Measurements from ENCODE around the gene TIMM23.
"Not testable (repeated sequence)": the region's sequence is repeated elsewhere in the genome, so short reads cannot be mapped to it uniquely, and the experiment has no call there.

Gene TIMM23

GRCh38 chr10:45997994-45998763 is 25.9 kb downstream of the TIMM23 start:
- no peak for DNase-seq

- DNase-seq: not testable (repeated sequence)
Observed at GRCh38 chr10:45999955-46000354, 27.7 kb downstream of the TIMM23 start.

- DNase-seq: no peak
Observed at GRCh38 chr10:46000538-46000937, 28.2 kb downstream of the TIMM23 start.

DNA sequence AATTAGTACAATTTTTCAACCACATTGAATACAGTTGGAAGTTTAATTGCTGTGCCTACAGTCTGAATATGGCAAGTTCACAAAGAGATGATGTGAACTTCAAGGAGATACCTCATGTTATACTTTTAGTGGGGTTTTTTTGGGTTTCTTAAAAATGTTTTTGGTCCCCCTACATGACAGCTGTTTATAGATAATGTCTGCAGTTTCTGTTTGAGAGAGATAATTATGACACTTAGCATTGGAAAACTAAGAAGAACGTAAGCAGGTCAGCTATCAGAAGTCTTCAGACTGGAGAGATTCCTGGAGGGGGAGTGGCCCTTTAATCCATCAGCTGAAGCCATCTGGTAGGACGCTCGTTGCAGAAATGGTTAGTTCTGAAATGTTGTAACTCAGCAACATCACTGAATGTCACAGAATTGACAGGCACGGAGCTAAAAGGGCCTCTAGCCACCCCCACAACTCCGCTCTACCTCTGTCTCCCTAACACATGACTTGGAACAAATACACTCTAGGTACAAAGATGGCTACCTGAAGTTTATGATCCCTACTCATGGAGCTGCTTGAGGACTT is 29.0 kb downstream of the TIMM23 start:
- DNase-seq: no peak

DNA sequence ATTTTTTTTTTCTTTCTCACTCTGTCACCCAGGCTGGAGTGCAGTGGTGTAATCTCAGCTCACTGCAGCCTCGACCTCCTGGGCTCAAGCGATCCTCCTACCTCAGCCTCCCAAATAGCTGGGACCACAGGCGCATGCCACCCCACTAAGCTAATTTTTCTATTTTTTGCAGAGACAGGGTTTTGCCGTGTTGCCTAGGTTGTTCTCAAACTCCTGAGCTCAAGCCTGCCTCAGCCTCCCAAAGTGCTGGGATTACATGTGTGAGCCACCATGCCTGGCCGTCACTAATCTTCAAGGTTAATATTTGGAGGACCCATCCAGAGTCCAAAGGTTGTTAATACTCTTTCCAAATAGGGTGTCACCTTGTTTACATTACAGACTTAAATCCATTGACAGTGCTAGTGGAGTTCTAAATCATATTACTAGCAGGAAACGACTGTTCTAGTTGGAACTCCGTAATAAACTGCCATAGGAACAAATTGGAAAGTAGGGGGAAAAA is 29.9 kb downstream of the TIMM23 start:
- DNase-seq: not testable (repeated sequence)

DNA sequence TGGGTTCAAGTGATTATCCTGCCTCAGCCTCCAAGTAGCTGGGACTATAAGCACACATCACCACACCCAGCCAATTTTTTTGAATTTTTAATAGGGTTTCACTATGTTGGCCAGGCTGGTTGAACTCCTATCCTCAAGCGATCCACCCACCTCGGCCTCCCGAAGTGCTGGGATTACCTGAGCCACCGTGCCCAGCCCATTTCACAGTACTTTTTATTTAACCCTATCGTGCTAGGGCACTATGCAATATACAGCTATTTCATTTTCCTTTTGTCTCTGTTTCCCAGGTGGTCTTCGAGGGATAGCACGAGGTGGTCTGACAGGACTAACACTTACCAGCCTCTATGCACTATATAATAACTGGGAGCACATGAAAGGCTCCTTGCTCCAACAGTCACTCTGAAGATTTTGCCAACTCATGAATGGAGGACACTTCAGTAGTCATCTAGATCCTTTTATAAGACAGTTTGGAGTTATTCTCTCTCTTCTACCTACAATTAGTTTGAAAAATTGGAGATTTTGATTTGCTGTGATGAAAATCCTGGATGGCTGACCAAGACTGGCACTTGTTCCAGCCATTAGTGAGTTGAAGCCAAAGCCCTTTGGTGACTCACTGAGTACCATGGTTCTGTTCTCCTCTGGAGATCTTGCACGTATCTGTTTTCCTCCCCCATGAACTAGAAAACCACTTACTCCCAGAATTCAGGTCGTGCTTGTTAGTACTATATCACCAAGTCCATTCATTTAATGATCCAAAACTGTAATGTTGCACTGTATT is 30.8 kb downstream of the TIMM23 start:
- no peak for DNase-seq

GRCh38 chr10:46004963-46005362 is 32.7 kb downstream of the TIMM23 start:
- no peak for DNase-seq

DNA sequence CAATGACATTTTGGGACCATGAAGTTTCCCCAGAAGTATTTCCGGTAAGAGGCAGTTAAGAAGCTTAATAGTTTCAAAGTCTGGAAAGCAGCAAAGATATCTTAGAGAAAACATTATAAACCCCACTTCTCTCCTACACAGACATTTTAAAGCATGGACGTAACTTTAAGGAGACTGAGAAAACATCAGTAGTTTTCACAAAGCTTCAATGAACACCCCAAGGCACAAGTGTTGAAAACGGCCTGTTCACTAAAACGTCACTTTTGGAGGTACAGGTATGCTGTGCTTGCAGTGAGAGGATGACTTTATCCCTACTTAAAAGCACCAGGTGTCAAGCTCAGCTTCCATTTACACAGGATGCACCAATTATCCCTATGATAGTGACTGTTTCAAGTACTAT is 33.1 kb downstream of the TIMM23 start:
- DNase-seq: no peak

- no peak for DNase-seq
Observed at GRCh38 chr10:46006219-46006618, 33.9 kb downstream of the TIMM23 start.

GRCh38 chr10:46012746-46013145 is 40.5 kb downstream of the TIMM23 start:
- DNase-seq: no peak

GRCh38 chr10:46014206-46014605 is 41.9 kb downstream of the TIMM23 start:
- no peak for DNase-seq

DNA sequence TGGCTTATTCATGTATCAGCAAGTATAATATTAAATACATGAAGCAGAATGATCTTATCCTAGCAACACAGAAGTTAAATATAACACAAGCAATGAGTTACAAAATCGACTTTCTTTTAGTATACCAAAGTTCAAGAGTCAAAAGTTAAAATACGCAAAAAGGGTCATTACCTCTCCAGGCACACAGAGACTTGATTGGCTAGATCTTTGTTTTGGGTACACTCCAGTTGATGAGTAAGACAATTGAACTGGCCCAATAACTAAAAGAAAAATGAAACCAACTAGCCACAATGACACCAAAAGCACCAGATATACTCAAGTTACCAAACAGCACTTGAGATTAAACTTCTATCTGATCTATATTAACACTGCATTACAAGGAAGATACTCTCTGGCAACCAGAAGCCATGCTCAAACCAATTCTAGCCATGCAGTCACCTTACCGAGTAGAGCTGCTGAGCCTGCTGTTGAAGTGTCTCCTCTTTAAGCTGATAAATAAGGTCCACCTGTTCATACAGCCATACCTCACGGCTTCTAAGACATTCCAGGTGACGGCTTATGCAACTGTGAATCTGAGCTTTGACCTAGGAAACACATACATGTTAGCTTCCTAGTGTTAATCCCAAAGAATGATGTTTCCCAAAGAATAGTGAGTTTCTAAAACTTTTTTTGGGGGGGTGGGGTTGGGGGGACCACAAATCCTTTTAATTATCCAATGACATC is 42.6 kb downstream of the TIMM23 start:
- no peak for DNase-seq

DNA sequence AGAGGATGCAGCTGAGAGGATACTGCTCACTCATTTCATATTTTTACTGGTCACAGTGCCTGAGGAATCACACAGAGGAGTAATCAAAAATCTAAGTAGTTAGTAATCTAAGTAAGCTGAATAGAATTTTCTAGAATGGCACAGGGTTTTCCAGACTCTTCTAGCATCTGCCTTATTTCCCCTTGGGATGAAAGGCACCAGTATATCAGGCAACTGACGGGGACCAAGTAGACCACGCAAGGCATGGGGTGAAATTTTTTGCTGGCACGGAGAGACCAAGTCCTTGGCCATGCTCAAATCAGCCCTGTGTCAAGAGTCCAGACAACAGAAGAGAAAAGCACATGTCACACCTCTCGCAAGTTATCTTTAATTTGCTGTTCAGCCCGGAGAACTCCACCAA is 43.9 kb downstream of the TIMM23 start:
- DNase-seq: no peak

DNA sequence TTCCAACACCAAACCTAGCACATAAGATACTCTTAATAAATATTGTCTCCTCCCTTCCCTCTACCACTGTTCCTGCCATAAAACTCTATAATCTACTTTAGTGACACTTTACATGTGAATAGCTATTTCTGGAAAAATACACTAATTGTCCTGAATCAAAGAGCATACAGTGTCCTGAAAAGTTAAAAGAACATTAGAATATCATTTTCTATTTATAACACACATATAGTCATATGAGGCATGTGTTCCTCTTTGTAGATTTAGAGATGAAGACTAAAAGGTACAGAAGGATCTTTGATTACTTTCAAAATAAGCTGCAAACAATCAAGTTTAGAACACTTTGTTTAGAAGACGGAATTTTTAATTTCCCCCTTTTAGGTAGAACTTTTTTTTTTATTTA is 44.5 kb downstream of the TIMM23 start:
- DNase-seq: no peak

DNA sequence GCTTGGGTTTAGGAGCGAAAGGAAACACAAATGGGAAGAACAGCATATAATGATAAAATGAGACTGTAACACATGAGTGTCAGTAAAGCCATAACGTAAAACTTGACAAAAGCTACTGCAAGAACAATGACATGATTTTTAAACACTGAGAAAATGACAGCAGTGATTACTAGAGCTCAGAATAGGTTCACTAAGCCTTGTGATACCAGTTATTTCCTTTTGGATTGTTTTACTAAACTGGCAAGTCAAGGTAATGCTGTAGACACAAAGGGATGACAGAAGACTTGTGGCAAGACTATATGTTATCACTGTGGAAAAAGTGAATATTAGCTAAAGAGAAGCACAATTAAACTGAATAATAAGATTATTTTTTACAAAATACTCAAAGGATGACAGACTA is 45.4 kb downstream of the TIMM23 start:
- no peak for DNase-seq

DNA sequence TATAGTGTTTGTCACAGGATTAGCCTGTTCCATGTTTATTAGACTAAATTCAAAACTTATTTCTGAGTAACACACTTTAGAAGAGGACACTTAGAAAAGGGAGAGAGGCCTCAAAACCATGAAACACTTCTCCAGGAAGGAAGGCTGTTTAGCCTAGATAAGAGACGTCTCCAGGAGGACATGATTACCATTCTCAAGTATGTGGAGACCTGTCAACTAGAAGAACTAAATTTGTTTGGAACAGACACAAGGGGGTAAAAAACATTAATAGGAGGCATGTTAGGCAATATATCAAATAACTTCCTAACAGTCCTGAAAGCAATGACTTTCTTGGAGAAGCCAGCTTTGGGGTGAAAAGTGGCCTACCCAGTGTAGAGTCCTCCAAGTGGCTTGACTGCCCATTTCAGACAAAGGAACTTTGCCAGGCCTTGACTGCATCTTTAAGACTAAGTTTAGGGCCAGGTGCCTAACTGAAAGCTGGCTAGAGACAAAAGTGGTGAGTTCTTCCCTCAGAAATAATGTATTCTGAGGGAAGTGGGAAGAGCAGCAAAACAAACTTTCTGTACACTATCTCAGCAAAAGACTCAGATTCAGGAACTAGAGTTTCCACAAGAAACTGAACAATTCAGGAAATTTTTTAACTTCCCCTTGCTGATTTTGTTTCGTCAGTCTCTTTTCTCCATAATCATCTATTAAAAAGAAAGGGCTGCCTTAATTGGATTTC is 46.3 kb downstream of the TIMM23 start:
- DNase-seq: no peak

DNA sequence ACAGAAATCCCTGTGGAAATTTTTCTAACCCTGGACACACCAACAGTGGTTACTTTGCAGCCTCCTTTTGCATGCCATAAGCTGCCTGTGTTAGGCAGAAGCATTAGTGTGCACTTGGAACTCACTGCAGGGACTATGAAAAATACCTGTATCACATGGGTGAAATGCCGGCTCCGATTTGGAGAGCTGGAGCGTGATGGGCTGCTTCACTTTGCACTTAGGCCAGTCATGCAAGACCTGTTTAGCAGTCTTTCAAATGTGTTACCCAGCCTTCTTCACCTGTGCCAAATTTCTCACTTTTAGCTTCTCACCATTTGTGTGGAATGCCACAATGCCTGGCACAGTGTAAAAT is 46.9 kb downstream of the TIMM23 start:
- DNase-seq: no peak

GRCh38 chr10:46019569-46020343 is 47.5 kb downstream of the TIMM23 start:
- peak; percentile 42 for DNase-seq

DNA sequence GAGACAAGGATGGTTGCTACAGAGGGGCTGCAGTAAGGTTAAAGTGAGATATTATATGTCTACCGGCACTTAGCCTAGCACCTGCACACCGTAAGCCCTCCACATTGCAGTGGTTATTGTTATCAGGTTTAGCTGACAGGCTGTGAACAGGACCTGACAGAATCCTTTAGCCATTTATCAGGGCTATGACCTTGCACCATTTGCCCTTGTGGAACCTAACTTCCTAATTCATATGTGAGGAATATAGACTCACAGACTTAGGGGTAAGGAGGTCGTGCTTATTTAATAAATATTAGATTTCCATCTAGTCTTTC is 48.0 kb downstream of the TIMM23 start:
- DNase-seq: no peak

- DNase-seq: peak; percentile 87
Observed at GRCh38 chr10:46022978-46023702, 50.9 kb downstream of the TIMM23 start.

GRCh38 chr10:46024948-46025347 is 52.7 kb downstream of the TIMM23 start:
- DNase-seq: no peak
